Stimulated activated CD8-positive, alpha-beta memory T cell treated with anti-CD3 and anti-CD28 coated beads, Interleukin-15, amount 100 ng/mL, for 48 hours (primary cell): ENCODE results near the gene CDV3.

Source experiments
- DNase-seq, 2 donors: peaks; one replicate each; pipeline ENCODE4 v3.0.0-alpha.2; 2020; ENCODE audit warnings: low read depth in 2 of 2

The CDV3 gene

DNA sequence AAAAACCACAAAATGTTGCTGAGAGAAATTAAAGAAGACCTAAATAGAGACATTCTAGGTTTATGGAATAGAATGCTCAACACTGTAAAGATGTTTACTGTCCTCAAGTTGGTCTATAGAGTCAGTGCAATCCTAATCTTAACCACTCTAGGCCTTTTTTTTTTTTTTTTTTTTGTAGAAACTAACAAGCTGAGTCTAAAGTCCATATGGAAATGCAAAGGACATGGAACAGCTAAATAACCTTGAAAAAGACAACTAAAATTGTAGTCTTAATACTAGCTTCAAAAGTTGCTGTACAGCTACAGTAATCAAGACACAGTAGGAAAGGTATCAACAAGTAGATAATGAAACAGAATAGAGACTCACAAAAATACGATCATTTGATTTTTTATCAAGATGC is 32.9 kb downstream of the CDV3 start:
- DNase-seq, result no peak

DNA sequence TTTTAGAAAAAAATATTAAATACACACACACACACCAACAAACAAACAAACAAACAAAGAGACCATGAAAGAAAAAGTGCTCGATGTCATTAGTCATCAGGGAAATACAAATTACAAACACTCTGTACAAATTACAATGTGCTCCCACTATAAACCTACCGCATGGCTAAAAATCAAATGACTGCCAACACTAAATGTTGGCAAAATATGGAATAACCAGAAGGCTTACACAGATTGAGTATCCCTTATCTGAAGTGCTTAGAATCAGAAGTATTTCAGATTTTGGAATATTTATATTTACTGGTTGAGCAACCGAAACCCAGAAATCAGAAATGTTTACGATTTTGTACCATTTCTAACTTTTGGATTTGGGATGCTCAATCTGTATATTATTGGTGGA is 33.4 kb downstream of the CDV3 start:
- DNase-seq, result no peak

DNA sequence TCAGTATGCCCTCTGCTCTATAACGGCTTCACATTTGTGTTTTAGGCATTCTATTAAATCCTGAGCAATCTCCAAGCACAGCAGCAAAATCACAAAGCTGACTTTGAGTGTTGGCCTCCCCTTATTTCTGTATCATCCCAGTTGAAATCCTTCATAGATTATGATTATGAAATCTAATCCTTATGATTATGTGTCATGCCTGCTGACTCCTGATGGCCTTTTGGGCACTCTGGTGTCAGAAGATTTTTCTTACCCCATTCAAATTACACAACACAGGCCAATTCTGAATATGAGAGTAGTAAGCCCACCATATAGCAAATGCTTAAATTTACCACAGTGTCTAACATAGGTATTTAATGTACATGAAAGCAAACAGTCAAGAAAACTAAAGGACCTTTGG is 34.3 kb downstream of the CDV3 start:
- DNase-seq, result no peak

DNA sequence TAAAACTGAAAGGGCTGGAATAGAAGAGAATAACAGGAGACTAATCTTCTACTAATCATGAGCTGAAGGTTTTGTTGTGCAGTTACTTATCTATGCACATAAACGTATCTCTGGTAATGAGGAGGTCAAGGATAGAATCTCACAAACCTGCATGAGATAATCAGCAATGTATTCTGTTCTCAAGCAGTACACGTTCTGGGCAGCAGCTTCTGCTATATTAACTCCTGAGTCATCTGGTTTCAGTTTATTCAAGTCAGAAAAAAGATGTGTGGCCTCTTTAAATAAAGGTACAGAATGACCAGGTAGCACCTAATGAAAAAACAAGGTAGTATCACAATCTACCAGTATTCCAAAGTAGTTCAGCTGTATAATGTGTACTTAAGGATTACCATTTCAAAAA is 34.9 kb downstream of the CDV3 start:
- DNase-seq, result no peak

DNA sequence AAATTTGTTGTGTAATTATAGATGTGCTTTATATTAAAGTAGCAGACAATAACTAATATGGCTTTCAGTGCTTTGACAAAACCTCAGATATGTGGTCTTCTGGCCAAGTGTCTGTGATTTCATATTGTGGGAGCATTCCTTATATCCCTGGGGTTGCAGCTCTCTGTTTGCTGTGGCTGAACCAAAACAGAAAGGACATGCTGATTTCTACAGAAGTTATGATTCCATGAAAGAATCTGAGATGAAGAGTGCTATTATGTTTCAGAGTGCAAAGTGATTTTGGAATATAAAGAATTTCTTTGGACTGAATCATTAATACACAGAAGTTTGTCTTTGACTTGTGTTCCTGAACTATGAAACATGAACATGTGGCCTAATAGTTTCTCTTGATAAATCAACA is 36.5 kb downstream of the CDV3 start:
- DNase-seq, result no peak

DNA sequence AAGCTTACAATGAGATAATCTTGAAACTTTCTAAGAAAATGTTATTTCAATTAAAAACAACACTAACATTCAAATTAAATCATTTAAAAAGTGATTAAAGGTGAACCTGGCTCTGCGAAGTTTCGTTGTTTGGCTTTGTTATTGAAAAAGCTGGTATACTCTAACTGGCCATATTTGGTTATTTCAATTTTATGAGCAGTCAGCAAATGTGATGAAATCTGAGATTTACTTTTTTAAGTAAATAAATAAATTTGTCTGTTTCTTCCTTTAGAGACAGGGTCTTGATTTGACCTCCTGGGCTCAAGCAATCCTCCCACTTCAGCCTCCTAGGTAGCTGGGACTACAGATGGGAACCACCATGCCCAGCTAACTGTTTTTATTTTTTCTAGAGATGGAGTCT is 38.0 kb downstream of the CDV3 start:
- DNase-seq, result no peak

DNA sequence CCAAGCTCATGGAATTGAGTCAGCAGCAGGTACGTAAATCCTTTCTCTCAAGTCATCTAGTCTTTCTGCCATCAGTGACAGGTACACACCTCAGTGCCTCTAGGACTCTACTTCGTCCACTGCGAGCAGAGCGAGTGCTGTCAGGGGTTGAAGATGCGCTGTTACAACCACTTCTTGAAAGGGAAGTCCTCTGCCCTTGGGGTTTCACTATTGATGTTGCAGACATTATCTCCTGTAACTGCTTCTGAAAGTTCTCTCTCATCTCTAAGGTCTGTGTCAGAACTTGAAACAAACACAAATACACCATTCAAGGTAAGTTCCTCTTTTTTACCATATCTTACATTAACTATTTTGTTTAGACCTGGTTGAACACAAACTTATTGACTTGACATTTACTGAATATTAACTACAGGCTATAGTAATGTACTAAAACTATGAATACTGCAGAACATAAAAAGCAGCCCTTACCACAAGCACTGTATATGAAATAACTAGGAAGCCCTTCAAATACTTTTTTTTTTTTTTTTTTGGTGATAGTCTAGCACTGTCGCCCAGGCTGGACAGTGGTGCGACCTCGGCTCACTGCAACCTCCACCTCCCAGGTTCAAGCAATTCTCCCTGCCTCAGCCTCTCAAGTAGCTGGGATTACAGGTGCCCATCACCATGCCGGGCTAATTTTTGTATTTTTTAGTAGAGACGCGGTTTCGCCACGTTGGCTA is 46.7 kb downstream of the CDV3 start:
- no peak for DNase-seq

DNA sequence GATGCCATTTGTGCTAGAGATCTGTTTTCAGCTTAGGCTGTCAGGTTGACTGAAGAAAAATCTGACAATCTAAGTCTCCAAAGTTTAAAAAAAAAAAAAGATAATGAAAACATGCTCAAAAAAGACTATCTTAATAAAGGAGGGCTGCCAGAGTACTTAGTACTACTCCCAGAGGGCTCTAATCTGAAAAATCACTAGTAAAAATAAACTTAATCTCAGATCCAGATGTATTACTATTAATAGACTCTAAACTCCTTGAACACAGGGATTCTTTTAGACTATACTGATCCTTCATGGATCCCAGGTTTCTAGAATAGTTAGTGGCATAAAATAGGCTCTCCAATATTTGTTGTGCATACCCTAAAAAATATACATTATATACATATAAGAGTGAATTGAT is 54.3 kb downstream of the CDV3 start:
- no peak for DNase-seq

DNA sequence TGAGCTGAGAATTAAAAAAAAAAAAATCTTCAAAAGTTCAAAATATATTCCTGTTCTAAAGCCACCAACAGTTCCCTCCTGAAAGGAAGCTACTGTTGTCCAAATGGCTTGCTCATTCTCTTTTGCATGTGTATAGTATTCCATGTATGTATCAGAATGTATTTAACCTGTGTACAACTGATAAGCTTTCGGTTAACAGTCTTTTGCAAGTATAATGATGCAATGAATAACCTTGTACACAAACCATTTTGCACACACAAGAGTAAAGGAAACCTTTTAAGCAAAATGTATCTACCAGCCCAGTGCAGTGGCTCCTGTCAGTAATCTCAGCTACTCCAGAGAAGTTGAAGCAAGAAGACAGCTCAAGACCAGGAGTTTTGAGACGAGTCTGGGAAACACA is 55.7 kb downstream of the CDV3 start:
- DNase-seq, result no peak

DNA sequence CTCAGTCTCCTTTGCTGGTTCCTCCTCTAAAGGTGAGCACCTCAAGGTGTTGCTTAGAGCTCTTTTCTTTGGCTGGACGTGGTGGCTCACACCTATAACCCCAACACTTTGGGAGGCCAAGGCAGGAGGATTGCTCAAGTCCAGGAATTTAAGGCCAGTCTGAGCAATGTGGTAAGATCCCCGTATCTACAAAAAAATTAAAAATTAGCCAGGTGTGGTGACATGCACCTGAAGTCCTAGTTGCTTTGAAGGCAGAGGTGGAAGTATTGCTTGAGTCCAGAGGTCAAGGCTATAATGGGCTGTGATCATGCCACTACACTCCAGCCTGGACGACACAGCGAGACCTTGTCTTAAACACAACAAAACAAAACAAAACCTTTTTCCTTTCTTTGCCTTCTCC is 60.0 kb downstream of the CDV3 start:
- DNase-seq, result no peak
